ENCODE data around the gene PLEKHD1.

Gene PLEKHD1

GRCh38 chr14:69484444-69485314 is at the start of gene PLEKHD1:
PLEKHD1 (plus strand) TSS chr14:69484728; CDS start chr14:69484966, 238 bp downstream.
- no peak within 1 kb of the TSS for H3K9ac ChIP-seq (ENCODE audit: low read length in 5 of 5)
- H3K36me3 ChIP-seq (ENCODE audit: control insufficient read depth in 5 of 5, insufficient read depth in 5 of 5, low read length in 5 of 5): no peaks in the 10 kb centered on the region
- no peaks in the 10 kb centered on the region for H3K9me3 ChIP-seq (ENCODE audit: control insufficient read depth in 5 of 5, low read length in 5 of 5)
- peaks cover 0 to 21% (median 19%) of the 10 kb centered on the region in 5 donors for H3K4me1 ChIP-seq (ENCODE audit: control insufficient read depth in 5 of 5, insufficient read depth in 5 of 5, low read length in 5 of 5)
- peak within 1 kb of the TSS in 4 of 5 donors; percentile 39 to 56 (median 40) for H3K4me3 ChIP-seq (ENCODE audit: low read depth in 1 of 5, low read length in 5 of 5)
- peaks cover 34 to 48% (median 40%) of the 10 kb centered on the region in 5 donors for H3K27me3 ChIP-seq (ENCODE audit: control insufficient read depth in 5 of 5, insufficient read depth in 4 of 5, low read length in 5 of 5)
- H3K27ac ChIP-seq (ENCODE audit: low read depth, low read length): no peak within 1 kb of the TSS

- H3K27ac ChIP-seq (ENCODE audit: low read depth, low read length): no peak overlapping the region
- no peaks in the 10 kb centered on the region for H3K9me3 ChIP-seq (ENCODE audit: control insufficient read depth in 5 of 5, low read length in 5 of 5)
- no peak overlapping the region for H3K9ac ChIP-seq (ENCODE audit: low read length in 5 of 5)
- no peaks in the 10 kb centered on the region for H3K4me1 ChIP-seq (ENCODE audit: control insufficient read depth in 5 of 5, insufficient read depth in 5 of 5, low read length in 5 of 5)
- H3K36me3 ChIP-seq (ENCODE audit: control insufficient read depth in 5 of 5, insufficient read depth in 5 of 5, low read length in 5 of 5): peaks cover 0 to 14% (median 4%) of the 10 kb centered on the region in 5 donors
- H3K27me3 ChIP-seq (ENCODE audit: control insufficient read depth in 5 of 5, insufficient read depth in 4 of 5, low read length in 5 of 5): no peaks in the 10 kb centered on the region
- no peak overlapping the region for H3K4me3 ChIP-seq (ENCODE audit: low read depth in 1 of 5, low read length in 5 of 5)
These were observed 44.8 kb upstream of the PLEKHD1 start for GRCh38 chr14:69439521-69440270.

GRCh38 chr14:69441948-69442347 is 42.6 kb upstream of the PLEKHD1 start:
- no peak overlapping the region for H3K27ac ChIP-seq (ENCODE audit: low read depth, low read length)
- no peaks in the 10 kb centered on the region for H3K4me1 ChIP-seq (ENCODE audit: control insufficient read depth in 5 of 5, insufficient read depth in 5 of 5, low read length in 5 of 5)
- H3K9me3 ChIP-seq (ENCODE audit: control insufficient read depth in 5 of 5, low read length in 5 of 5): no peaks in the 10 kb centered on the region
- H3K36me3 ChIP-seq (ENCODE audit: control insufficient read depth in 5 of 5, insufficient read depth in 5 of 5, low read length in 5 of 5): peaks cover 0 to 14% (median 4%) of the 10 kb centered on the region in 5 donors
- H3K27me3 ChIP-seq (ENCODE audit: control insufficient read depth in 5 of 5, insufficient read depth in 4 of 5, low read length in 5 of 5): no peaks in the 10 kb centered on the region
- H3K9ac ChIP-seq (ENCODE audit: low read length in 5 of 5): no peak overlapping the region
- no peak overlapping the region for H3K4me3 ChIP-seq (ENCODE audit: low read depth in 1 of 5, low read length in 5 of 5)

GRCh38 chr14:69443296-69443805 is 41.2 kb upstream of the PLEKHD1 start:
- Histone ChIP-seq H3K36me3 (ENCODE audit: control insufficient read depth in 5 of 5, insufficient read depth in 5 of 5, low read length in 5 of 5) (peaks cover 0 to 14% (median 4%) of the 10 kb centered on the region in 5 donors), H3K27ac (ENCODE audit: low read depth, low read length) (no peak overlapping the region), H3K4me1 (ENCODE audit: control insufficient read depth in 5 of 5, insufficient read depth in 5 of 5, low read length in 5 of 5) (no peaks in the 10 kb centered on the region), H3K4me3 (ENCODE audit: low read depth in 1 of 5, low read length in 5 of 5) (no peak overlapping the region), H3K9me3 (ENCODE audit: control insufficient read depth in 5 of 5, low read length in 5 of 5) (no peaks in the 10 kb centered on the region), H3K27me3 (ENCODE audit: control insufficient read depth in 5 of 5, insufficient read depth in 4 of 5, low read length in 5 of 5) (no peaks in the 10 kb centered on the region), H3K9ac (ENCODE audit: low read length in 5 of 5) (no peak overlapping the region)

- Histone ChIP-seq H3K27ac (ENCODE audit: low read depth, low read length) (no peak overlapping the region), H3K4me1 (ENCODE audit: control insufficient read depth in 5 of 5, insufficient read depth in 5 of 5, low read length in 5 of 5) (no peaks in the 10 kb centered on the region), H3K27me3 (ENCODE audit: control insufficient read depth in 5 of 5, insufficient read depth in 4 of 5, low read length in 5 of 5) (no peaks in the 10 kb centered on the region), H3K36me3 (ENCODE audit: control insufficient read depth in 5 of 5, insufficient read depth in 5 of 5, low read length in 5 of 5) (peaks cover 0 to 13% (median 3%) of the 10 kb centered on the region in 5 donors), H3K9me3 (ENCODE audit: control insufficient read depth in 5 of 5, low read length in 5 of 5) (no peaks in the 10 kb centered on the region), H3K4me3 (ENCODE audit: low read depth in 1 of 5, low read length in 5 of 5) (no peak overlapping the region), H3K9ac (ENCODE audit: low read length in 5 of 5) (no peak overlapping the region)
These were observed 35.3 kb upstream of the PLEKHD1 start for GRCh38 chr14:69449216-69449615.

GRCh38 chr14:69451941-69452340 is 32.6 kb upstream of the PLEKHD1 start:
- Histone ChIP-seq H3K9ac (ENCODE audit: low read length in 5 of 5) (no peak overlapping the region), H3K27me3 (ENCODE audit: control insufficient read depth in 5 of 5, insufficient read depth in 4 of 5, low read length in 5 of 5) (no peaks in the 10 kb centered on the region), H3K36me3 (ENCODE audit: control insufficient read depth in 5 of 5, insufficient read depth in 5 of 5, low read length in 5 of 5) (peaks cover 17 to 28% (median 23%) of the 10 kb centered on the region in 5 donors), H3K27ac (ENCODE audit: low read depth, low read length) (no peak overlapping the region), H3K9me3 (ENCODE audit: control insufficient read depth in 5 of 5, low read length in 5 of 5) (no peaks in the 10 kb centered on the region), H3K4me3 (ENCODE audit: low read depth in 1 of 5, low read length in 5 of 5) (no peak overlapping the region), H3K4me1 (ENCODE audit: control insufficient read depth in 5 of 5, insufficient read depth in 5 of 5, low read length in 5 of 5) (no peaks in the 10 kb centered on the region)

- Histone ChIP-seq H3K4me1 (ENCODE audit: control insufficient read depth in 5 of 5, insufficient read depth in 5 of 5, low read length in 5 of 5) (no peaks in the 10 kb centered on the region), H3K36me3 (ENCODE audit: control insufficient read depth in 5 of 5, insufficient read depth in 5 of 5, low read length in 5 of 5) (peaks cover 21 to 55% (median 39%) of the 10 kb centered on the region in 5 donors)
These were observed 26.2 kb upstream of the PLEKHD1 start for GRCh38 chr14:69458350-69458749.

GRCh38 chr14:69459122-69459521 is 25.4 kb upstream of the PLEKHD1 start:
- Histone ChIP-seq H3K4me1 (ENCODE audit: control insufficient read depth in 5 of 5, insufficient read depth in 5 of 5, low read length in 5 of 5) (no peaks in the 10 kb centered on the region), H3K9ac (ENCODE audit: low read length in 5 of 5) (no peak overlapping the region), H3K9me3 (ENCODE audit: control insufficient read depth in 5 of 5, low read length in 5 of 5) (no peaks in the 10 kb centered on the region), H3K36me3 (ENCODE audit: control insufficient read depth in 5 of 5, insufficient read depth in 5 of 5, low read length in 5 of 5) (peaks cover 21 to 52% (median 39%) of the 10 kb centered on the region in 5 donors), H3K27me3 (ENCODE audit: control insufficient read depth in 5 of 5, insufficient read depth in 4 of 5, low read length in 5 of 5) (no peaks in the 10 kb centered on the region), H3K4me3 (ENCODE audit: low read depth in 1 of 5, low read length in 5 of 5) (no peak overlapping the region), H3K27ac (ENCODE audit: low read depth, low read length) (no peak overlapping the region)

More at GRCh38 chr14:69458350-69458749, 26.2 kb upstream of the PLEKHD1 start:
- no peak overlapping the region for H3K27ac ChIP-seq (ENCODE audit: low read depth, low read length)
- H3K4me3 ChIP-seq (ENCODE audit: low read depth in 1 of 5, low read length in 5 of 5): no peak overlapping the region
- no peak overlapping the region for H3K9ac ChIP-seq (ENCODE audit: low read length in 5 of 5)
- H3K9me3 ChIP-seq (ENCODE audit: control insufficient read depth in 5 of 5, low read length in 5 of 5): no peaks in the 10 kb centered on the region
- no peaks in the 10 kb centered on the region for H3K27me3 ChIP-seq (ENCODE audit: control insufficient read depth in 5 of 5, insufficient read depth in 4 of 5, low read length in 5 of 5)

GRCh38 chr14:69460093-69460701 is 24.3 kb upstream of the PLEKHD1 start:
- Histone ChIP-seq H3K9me3 (ENCODE audit: control insufficient read depth in 5 of 5, low read length in 5 of 5) (no peaks in the 10 kb centered on the region), H3K27ac (ENCODE audit: low read depth, low read length) (no peak overlapping the region), H3K4me1 (ENCODE audit: control insufficient read depth in 5 of 5, insufficient read depth in 5 of 5, low read length in 5 of 5) (peaks cover 0 to 5% (median 0%) of the 10 kb centered on the region in 5 donors), H3K9ac (ENCODE audit: low read length in 5 of 5) (no peak overlapping the region), H3K27me3 (ENCODE audit: control insufficient read depth in 5 of 5, insufficient read depth in 4 of 5, low read length in 5 of 5) (no peaks in the 10 kb centered on the region), H3K36me3 (ENCODE audit: control insufficient read depth in 5 of 5, insufficient read depth in 5 of 5, low read length in 5 of 5) (peaks cover 17 to 48% (median 34%) of the 10 kb centered on the region in 5 donors), H3K4me3 (ENCODE audit: low read depth in 1 of 5, low read length in 5 of 5) (no peak overlapping the region)

All from subcutaneous abdominal adipose tissue (tissue), 5 donors.